GM12891 (cell line): ENCODE measurements around the gene MUSTN1.

Source experiments
- DNase-seq: peaks from one replicate; pipeline ENCODE4 v3.0.0; 2011; ENCODE audit warnings: low spot score; ENCODE audit not compliant: insufficient read length
- FAIRE-seq: peaks from 2 replicates; lab custom pipeline; 2011; peaks lifted over from hg19 to GRCh38; lab: Jason Lieb, UNC
- PAX5 ChIP-seq: IDR thresholded peaks from 2 replicates; pipeline ENCODE4 v1.6.1; 2011; ENCODE audit warnings: low read length, moderate library complexity, mild to moderate bottlenecking; ENCODE audit not compliant: insufficient read depth, severe bottlenecking
- POLR2A ChIP-seq: IDR thresholded peaks from 2 replicates; pipeline ENCODE4 v1.6.1; 2011; ENCODE audit warnings: low read depth, low read length, control low read depth
- POLR2AphosphoS5 ChIP-seq: IDR thresholded peaks from 2 replicates; pipeline ENCODE4 v1.6.1; 2011; ENCODE audit warnings: low read depth, low read length, control low read depth
- POU2F2 ChIP-seq: IDR thresholded peaks from 2 replicates; pipeline ENCODE4 v1.6.1; 2011; ENCODE audit warnings: low read depth, mild to moderate bottlenecking, control low read depth, low read length, moderate library complexity
- SPI1 ChIP-seq: IDR thresholded peaks from 2 replicates; pipeline ENCODE4 v1.6.1; 2011; ENCODE audit warnings: low read depth, low read length, control low read depth
- TAF1 ChIP-seq: IDR thresholded peaks from 2 replicates; pipeline ENCODE4 v1.6.1; 2011; ENCODE audit warnings: low read depth, low read length, control low read depth

MUSTN1 gene

GRCh38 chr3:52829906-52830463 is 4.8 kb downstream of the MUSTN1 start:
- FAIRE-seq: no peak
- DNase-seq: no peak
- TF ChIP-seq POLR2AphosphoS5 (no peak), POU2F2 (no peak), POLR2A (no peak), PAX5 (no peak), SPI1 (no peak), TAF1 (no peak)

GRCh38 chr3:52829482-52829881 is 5.3 kb downstream of the MUSTN1 start:
- DNase-seq (no peak), FAIRE-seq (no peak)
- TF ChIP-seq POLR2AphosphoS5: no peak
- no peak for TF ChIP-seq PAX5
- no peak for TF ChIP-seq TAF1
- no peak for TF ChIP-seq POLR2A
- TF ChIP-seq POU2F2: no peak
- no peak for TF ChIP-seq SPI1

DNA sequence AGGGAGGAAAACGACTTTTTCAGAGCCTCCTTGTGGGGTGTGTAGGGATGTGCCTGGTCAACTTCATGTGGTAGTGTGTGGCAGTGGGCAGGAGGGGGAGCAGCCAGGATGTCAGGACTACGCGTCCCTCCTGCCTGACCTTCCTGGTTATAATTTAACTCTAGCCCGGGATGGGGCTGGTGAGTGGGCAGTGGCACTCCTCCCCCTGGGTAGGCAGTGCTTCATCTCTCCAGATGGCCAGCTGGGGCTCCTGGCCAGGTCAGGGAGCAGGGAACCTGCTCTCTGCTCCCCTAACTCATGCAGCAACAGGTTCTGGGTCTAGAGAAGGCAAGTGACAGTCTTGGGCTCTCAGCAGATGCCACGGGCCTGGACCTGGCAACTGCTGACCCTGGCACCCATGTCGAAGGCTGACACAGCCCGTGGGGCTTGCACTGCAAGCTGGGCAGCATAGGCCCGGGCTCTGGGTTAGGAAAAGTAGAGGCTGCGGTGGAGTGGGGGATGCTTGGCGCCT is 6.9 kb downstream of the MUSTN1 start:
- no peak for FAIRE-seq
- no peak for TF ChIP-seq TAF1
- TF ChIP-seq POLR2AphosphoS5: no peak
- no peak for TF ChIP-seq PAX5
- no peak for TF ChIP-seq SPI1
- TF ChIP-seq POLR2A: no peak
- TF ChIP-seq POU2F2: no peak
- no peak for DNase-seq

DNA sequence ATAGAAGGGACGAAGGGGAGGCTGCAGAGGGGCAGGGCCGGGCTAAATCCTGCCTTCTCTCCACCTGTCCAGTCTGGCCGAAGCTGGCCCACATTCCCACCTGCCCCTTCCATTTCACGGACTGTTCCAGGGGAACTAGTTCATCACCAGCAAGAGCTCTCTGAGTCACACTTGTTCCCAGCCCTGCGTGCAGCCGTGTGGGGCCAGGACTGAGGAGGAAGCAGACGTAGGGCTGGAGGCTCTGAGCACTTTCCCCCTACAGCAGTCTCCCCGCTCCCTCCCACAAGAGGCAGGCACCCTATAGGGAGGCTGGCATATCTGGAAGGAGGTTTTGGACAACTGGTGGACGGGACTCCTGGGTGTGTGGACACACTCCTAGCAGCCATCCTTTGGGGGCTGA is 7.4 kb downstream of the MUSTN1 start:
- FAIRE-seq (no peak), DNase-seq (no peak)
- TF ChIP-seq POLR2A: no peak
- TF ChIP-seq POLR2AphosphoS5: no peak
- no peak for TF ChIP-seq PAX5
- TF ChIP-seq TAF1: no peak
- no peak for TF ChIP-seq SPI1
- no peak for TF ChIP-seq POU2F2

DNA sequence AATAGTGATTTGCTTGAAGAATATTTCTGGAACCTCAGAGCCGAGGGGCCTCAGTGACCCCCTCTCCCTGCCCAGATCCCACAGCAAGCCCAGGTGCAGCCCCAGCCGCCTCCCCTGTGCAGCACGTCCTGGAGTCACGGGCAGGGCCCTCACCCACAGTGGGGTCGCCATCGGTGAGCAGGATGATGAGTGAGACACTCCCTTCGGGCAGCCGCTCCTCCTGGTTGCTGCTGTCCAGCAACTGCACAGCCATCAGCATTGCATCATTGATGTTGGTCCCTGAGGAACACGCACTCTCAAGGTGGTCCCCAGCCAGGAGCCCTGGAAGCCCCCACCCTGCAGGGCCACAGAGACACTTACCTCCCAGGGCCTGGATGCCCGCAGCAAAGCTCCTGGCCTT is 10.8 kb downstream of the MUSTN1 start:
- FAIRE-seq: no peak
- no peak for TF ChIP-seq POLR2AphosphoS5
- no peak for DNase-seq

DNA sequence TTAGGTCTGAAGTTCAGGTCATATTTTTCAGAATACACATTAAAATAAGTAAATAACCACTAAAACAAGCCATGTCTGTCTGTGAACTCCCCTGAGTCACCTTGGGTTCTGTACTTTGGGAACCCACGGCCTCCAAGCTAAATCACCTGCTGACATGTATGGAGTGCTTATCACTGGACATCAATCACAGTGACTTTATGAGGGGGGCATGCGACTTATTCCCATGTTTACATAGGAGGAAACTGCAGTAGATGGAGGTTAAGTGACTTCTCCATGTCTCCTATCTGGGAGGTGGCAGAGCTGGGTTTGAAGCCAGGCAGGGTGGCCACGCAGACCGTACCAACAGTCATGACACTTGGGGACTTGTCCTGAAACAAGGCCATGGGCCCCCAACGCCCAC is 12.5 kb downstream of the MUSTN1 start:
- no peak for TF ChIP-seq POU2F2
- TF ChIP-seq POLR2AphosphoS5: no peak
- TF ChIP-seq SPI1: no peak
- no peak for TF ChIP-seq PAX5
- no peak for TF ChIP-seq TAF1
- TF ChIP-seq POLR2A: no peak
- no peak for FAIRE-seq
- DNase-seq: no peak

- DNase-seq (peak; percentile 77), FAIRE-seq (peak; percentile 91)
- TF ChIP-seq TAF1: no peak
- no peak for TF ChIP-seq POU2F2
- TF ChIP-seq PAX5: no peak
- no peak for TF ChIP-seq POLR2AphosphoS5
- TF ChIP-seq SPI1: no peak
- no peak for TF ChIP-seq POLR2A
Measured at GRCh38 chr3:52820736-52821135, 14.1 kb downstream of the MUSTN1 start.

GRCh38 chr3:52819936-52820335 is 14.9 kb downstream of the MUSTN1 start:
- FAIRE-seq: no peak
- TF ChIP-seq PAX5: no peak
- TF ChIP-seq POU2F2: no peak
- TF ChIP-seq POLR2A: no peak
- TF ChIP-seq POLR2AphosphoS5: no peak
- TF ChIP-seq TAF1: no peak
- no peak for TF ChIP-seq SPI1
- DNase-seq: no peak

- FAIRE-seq: no peak
- no peak for DNase-seq
- TF ChIP-seq TAF1 (no peak), POLR2A (no peak), SPI1 (no peak)
Measured at GRCh38 chr3:52817860-52818259, 17.0 kb downstream of the MUSTN1 start.

GRCh38 chr3:52817221-52817620 is 17.6 kb downstream of the MUSTN1 start:
- FAIRE-seq (no peak), DNase-seq (no peak)
- TF ChIP-seq POU2F2 (no peak), POLR2AphosphoS5 (no peak), SPI1 (no peak), PAX5 (no peak), TAF1 (no peak), POLR2A (no peak)

GRCh38 chr3:52816654-52817053 is 18.2 kb downstream of the MUSTN1 start:
- TF ChIP-seq POLR2AphosphoS5 (no peak), SPI1 (no peak), PAX5 (no peak), TAF1 (no peak), POLR2A (no peak), POU2F2 (no peak)
- FAIRE-seq: no peak
- DNase-seq: no peak

DNA sequence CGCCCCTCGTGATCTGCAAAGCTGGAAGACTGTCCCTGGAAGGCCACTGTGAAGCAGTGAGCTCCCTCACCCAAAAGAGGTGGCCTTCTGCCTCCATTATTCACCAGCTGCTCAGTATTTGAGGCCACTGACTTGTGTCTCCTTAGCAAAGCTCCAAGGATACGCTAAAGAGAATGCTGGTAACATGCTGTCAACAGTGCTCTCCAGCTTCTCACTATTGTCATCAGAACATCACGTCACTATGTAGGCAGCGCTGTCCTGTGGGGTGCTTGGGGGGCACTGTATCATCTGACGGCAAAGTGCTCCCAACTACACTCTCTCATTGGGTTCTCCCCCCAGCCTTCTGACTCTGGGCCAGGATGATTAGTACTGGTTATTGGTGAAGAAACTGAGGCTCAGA is 18.6 kb downstream of the MUSTN1 start:
- no peak for TF ChIP-seq SPI1
- no peak for TF ChIP-seq POLR2AphosphoS5
- TF ChIP-seq PAX5: no peak
- no peak for TF ChIP-seq TAF1
- no peak for TF ChIP-seq POLR2A
- no peak for TF ChIP-seq POU2F2
- FAIRE-seq: no peak
- no peak for DNase-seq
